Measurements from ENCODE around the gene C2CD2.
A peak's percentile ranks its signal among the peaks of the same experiment; 100 is the strongest.

The C2CD2 gene

GRCh38 chr21:41878831-41879189 is 75.0 kb downstream of the C2CD2 start:
- peak; percentile 67 for DNase-seq (ENCODE audit: low spot score)

GRCh38 chr21:41877901-41878830 is 75.7 kb downstream of the C2CD2 start:
- Histone ChIP-seq H2BK12ac (ENCODE audit: low read length) (no peak overlapping the region), H4K91ac (ENCODE audit: low read depth, low read length, poor library complexity) (peak overlapping the region; percentile 41), H2BK120ac (ENCODE audit: low read depth, low read length) (no peak overlapping the region), H3K14ac (ENCODE audit: low read length) (peak overlapping the region; percentile 59), H2AFZ (ENCODE audit: low read length) (peak overlapping the region; percentile 90), H3K27ac (replicated peaks; ENCODE audit: low read length) (no peak overlapping the region), H3K4ac (ENCODE audit: low read length) (peak overlapping the region; percentile 45), H2BK5ac (ENCODE audit: low read length) (no peak overlapping the region), H2AK5ac (ENCODE audit: low read depth, low read length) (peak overlapping the region; percentile 48), H3K9ac (ENCODE audit: low read depth, low read length, poor library complexity) (peak overlapping the region; percentile 89), H3K36me3 (replicated peaks in 1 of 2; ENCODE audit: control insufficient read depth in 2 of 2, insufficient read depth in 2 of 2, low read length in 2 of 2) (peaks cover 0 to 2% of the 10 kb centered on the region in 2 donors), H2BK15ac (ENCODE audit: low read length) (no peak overlapping the region), H3K27me3 (ENCODE audit: control insufficient read depth in 3 of 3, insufficient read depth in 3 of 3, low read depth in 1 of 3, low read length in 3 of 3) (no peaks in the 10 kb centered on the region), H3K18ac (ENCODE audit: low read length) (peak overlapping the region; percentile 89), H3K4me2 (ENCODE audit: insufficient read depth, low read length, poor library complexity, severe bottlenecking) (peak overlapping the region; percentile 79), H3K79me1 (ENCODE audit: low read depth, low read length) (peaks cover 5% of the 10 kb centered on the region), H3K4me1 (ENCODE audit: control insufficient read depth in 2 of 2, insufficient read depth in 1 of 2, low read depth in 1 of 2, low read length in 2 of 2) (peaks cover 3 to 5% of the 10 kb centered on the region in 2 donors), H3K23ac (ENCODE audit: low read depth, low read length, poor library complexity) (no peak overlapping the region), H4K8ac (ENCODE audit: low read depth, low read length) (no peak overlapping the region), H3K4me3 (ENCODE audit: low read length in 2 of 2) (peak overlapping the region; percentile 88 to 90), H3K9me3 (replicated peaks in 1 of 2; ENCODE audit: control insufficient read depth in 2 of 2, insufficient read depth in 1 of 2, low read depth in 1 of 2, low read length in 2 of 2) (no peaks in the 10 kb centered on the region)
- DNase-seq (ENCODE audit: low spot score) = peak; percentile 15
- WGBS, 2 donors (ENCODE audit: extremely low coverage in 2 of 2, insufficient read length in 2 of 2, insufficient replicate concordance in 1 of 2) = no CpG with 5 or more reads among the region's 48 CpGs

More at GRCh38 chr21:41878831-41879189, 75.0 kb downstream of the C2CD2 start:
- Histone ChIP-seq H2BK120ac (ENCODE audit: low read depth, low read length) (no peak overlapping the region), H3K18ac (ENCODE audit: low read length) (no peak overlapping the region), H3K79me1 (ENCODE audit: low read depth, low read length) (peaks cover 5% of the 10 kb centered on the region), H3K4me3 (ENCODE audit: low read length in 2 of 2) (peak overlapping the region; percentile 88 to 90), H3K27ac (replicated peaks; ENCODE audit: low read length) (no peak overlapping the region), H3K23ac (ENCODE audit: low read depth, low read length, poor library complexity) (no peak overlapping the region), H4K8ac (ENCODE audit: low read depth, low read length) (no peak overlapping the region), H2BK5ac (ENCODE audit: low read length) (no peak overlapping the region), H4K91ac (ENCODE audit: low read depth, low read length, poor library complexity) (no peak overlapping the region), H3K14ac (ENCODE audit: low read length) (no peak overlapping the region), H2AK5ac (ENCODE audit: low read depth, low read length) (no peak overlapping the region), H3K9me3 (replicated peaks in 1 of 2; ENCODE audit: control insufficient read depth in 2 of 2, insufficient read depth in 1 of 2, low read depth in 1 of 2, low read length in 2 of 2) (no peaks in the 10 kb centered on the region), H2BK12ac (ENCODE audit: low read length) (no peak overlapping the region), H2AFZ (ENCODE audit: low read length) (peak overlapping the region; percentile 90), H3K4ac (ENCODE audit: low read length) (no peak overlapping the region), H3K4me1 (ENCODE audit: control insufficient read depth in 2 of 2, insufficient read depth in 1 of 2, low read depth in 1 of 2, low read length in 2 of 2) (peaks cover 3 to 5% of the 10 kb centered on the region in 2 donors), H3K4me2 (ENCODE audit: insufficient read depth, low read length, poor library complexity, severe bottlenecking) (no peak overlapping the region), H3K27me3 (ENCODE audit: control insufficient read depth in 3 of 3, insufficient read depth in 3 of 3, low read depth in 1 of 3, low read length in 3 of 3) (no peaks in the 10 kb centered on the region), H3K9ac (ENCODE audit: low read depth, low read length, poor library complexity) (no peak overlapping the region), H2BK15ac (ENCODE audit: low read length) (no peak overlapping the region), H3K36me3 (replicated peaks in 1 of 2; ENCODE audit: control insufficient read depth in 2 of 2, insufficient read depth in 2 of 2, low read length in 2 of 2) (peaks cover 0 to 2% of the 10 kb centered on the region in 2 donors)
- no CpG with 5 or more reads among the region's 65 CpGs for WGBS, 2 donors (ENCODE audit: extremely low coverage in 2 of 2, insufficient read length in 2 of 2, insufficient replicate concordance in 1 of 2)

GRCh38 chr21:41876928-41877652 is 76.7 kb downstream of the C2CD2 start:
- no peak overlapping the region for H2BK5ac ChIP-seq (ENCODE audit: low read length)
- H3K14ac ChIP-seq (ENCODE audit: low read length) = no peak overlapping the region
- H3K18ac ChIP-seq (ENCODE audit: low read length) = no peak overlapping the region
- H2BK12ac ChIP-seq (ENCODE audit: low read length) = no peak overlapping the region
- H2AFZ ChIP-seq (ENCODE audit: low read length) = no peak overlapping the region
- H3K27me3 ChIP-seq (ENCODE audit: control insufficient read depth in 3 of 3, insufficient read depth in 3 of 3, low read depth in 1 of 3, low read length in 3 of 3) = no peaks in the 10 kb centered on the region
- peaks cover 5% of the 10 kb centered on the region for H3K79me1 ChIP-seq (ENCODE audit: low read depth, low read length)
- H4K8ac ChIP-seq (ENCODE audit: low read depth, low read length) = no peak overlapping the region
- no peak overlapping the region for H3K4me3 ChIP-seq (ENCODE audit: low read length in 2 of 2)
- no peaks in the 10 kb centered on the region for H3K9me3 ChIP-seq (replicated peaks in 1 of 2; ENCODE audit: control insufficient read depth in 2 of 2, insufficient read depth in 1 of 2, low read depth in 1 of 2, low read length in 2 of 2)
- no CpG with 5 or more reads among the region's 11 CpGs for WGBS, 2 donors (ENCODE audit: extremely low coverage in 2 of 2, insufficient read length in 2 of 2, insufficient replicate concordance in 1 of 2)
- DNase-seq (ENCODE audit: low spot score) = no peak
- H3K4ac ChIP-seq (ENCODE audit: low read length) = no peak overlapping the region
- peak overlapping the region; percentile 88 for H2AK5ac ChIP-seq (ENCODE audit: low read depth, low read length)
- no peak overlapping the region for H2BK120ac ChIP-seq (ENCODE audit: low read depth, low read length)
- H3K4me2 ChIP-seq (ENCODE audit: insufficient read depth, low read length, poor library complexity, severe bottlenecking) = no peak overlapping the region
- H4K91ac ChIP-seq (ENCODE audit: low read depth, low read length, poor library complexity) = no peak overlapping the region
- H3K9ac ChIP-seq (ENCODE audit: low read depth, low read length, poor library complexity) = no peak overlapping the region
- peaks cover 3 to 5% of the 10 kb centered on the region in 2 donors for H3K4me1 ChIP-seq (ENCODE audit: control insufficient read depth in 2 of 2, insufficient read depth in 1 of 2, low read depth in 1 of 2, low read length in 2 of 2)
- peaks cover 0 to 2% of the 10 kb centered on the region in 2 donors for H3K36me3 ChIP-seq (replicated peaks in 1 of 2; ENCODE audit: control insufficient read depth in 2 of 2, insufficient read depth in 2 of 2, low read length in 2 of 2)
- no peak overlapping the region for H3K27ac ChIP-seq (replicated peaks; ENCODE audit: low read length)
- no peak overlapping the region for H2BK15ac ChIP-seq (ENCODE audit: low read length)
- H3K23ac ChIP-seq (ENCODE audit: low read depth, low read length, poor library complexity) = no peak overlapping the region

- peak overlapping the region; percentile 47 for H3K9ac ChIP-seq (ENCODE audit: low read depth, low read length, poor library complexity)
- peaks cover 6% of the 10 kb centered on the region in 2 donors for H3K4me1 ChIP-seq (ENCODE audit: control insufficient read depth in 2 of 2, insufficient read depth in 1 of 2, low read depth in 1 of 2, low read length in 2 of 2)
- no peak overlapping the region for H3K4me2 ChIP-seq (ENCODE audit: insufficient read depth, low read length, poor library complexity, severe bottlenecking)
- H3K79me1 ChIP-seq (ENCODE audit: low read depth, low read length) = peaks cover 5% of the 10 kb centered on the region
- peaks cover 0 to 2% of the 10 kb centered on the region in 2 donors for H3K36me3 ChIP-seq (replicated peaks in 1 of 2; ENCODE audit: control insufficient read depth in 2 of 2, insufficient read depth in 2 of 2, low read length in 2 of 2)
- H2BK15ac ChIP-seq (ENCODE audit: low read length) = no peak overlapping the region
- WGBS, 2 donors (ENCODE audit: extremely low coverage in 2 of 2, insufficient read length in 2 of 2, insufficient replicate concordance in 1 of 2) = no CpG with 5 or more reads among the region's 8 CpGs
- H3K27ac ChIP-seq (replicated peaks; ENCODE audit: low read length) = no peak overlapping the region
- H2AFZ ChIP-seq (ENCODE audit: low read length) = no peak overlapping the region
- no peak overlapping the region for H3K23ac ChIP-seq (ENCODE audit: low read depth, low read length, poor library complexity)
- H4K91ac ChIP-seq (ENCODE audit: low read depth, low read length, poor library complexity) = no peak overlapping the region
- no peak overlapping the region for H2BK12ac ChIP-seq (ENCODE audit: low read length)
- H3K4ac ChIP-seq (ENCODE audit: low read length) = no peak overlapping the region
- no peak overlapping the region for H2BK5ac ChIP-seq (ENCODE audit: low read length)
- no peak overlapping the region for H2AK5ac ChIP-seq (ENCODE audit: low read depth, low read length)
- DNase-seq (ENCODE audit: low spot score) = no peak
- no peak overlapping the region for H3K4me3 ChIP-seq (ENCODE audit: low read length in 2 of 2)
- no peak overlapping the region for H2BK120ac ChIP-seq (ENCODE audit: low read depth, low read length)
- no peak overlapping the region for H4K8ac ChIP-seq (ENCODE audit: low read depth, low read length)
- H3K27me3 ChIP-seq (ENCODE audit: control insufficient read depth in 3 of 3, insufficient read depth in 3 of 3, low read depth in 1 of 3, low read length in 3 of 3) = no peaks in the 10 kb centered on the region
- H3K14ac ChIP-seq (ENCODE audit: low read length) = no peak overlapping the region
- no peaks in the 10 kb centered on the region for H3K9me3 ChIP-seq (replicated peaks in 1 of 2; ENCODE audit: control insufficient read depth in 2 of 2, insufficient read depth in 1 of 2, low read depth in 1 of 2, low read length in 2 of 2)
- no peak overlapping the region for H3K18ac ChIP-seq (ENCODE audit: low read length)
Measured at GRCh38 chr21:41876396-41876795, 77.4 kb downstream of the C2CD2 start.

Measured in neuronal stem cell (in vitro differentiated cells).